K562 (cell line): ENCODE measurements around the gene DIPK1B. TPM values are rescaled to one million over a fixed set of nuclear protein-coding genes. Genes with fewer than 3 reads are reported as not detected.

Source experiments
- ATAC-seq: fragments of 200-7000 bp; cut with Tn5 transposase; 3 replicates; pipeline ENCODE4 v1.9.1; 2020; ENCODE audit warnings: moderate library complexity
- BruUV-seq: library from RNA; stranded (reverse); fragments of 400-500 nt; replicated peaks from 2 replicates; lab custom pipeline; 2021; lab: Mats Ljungman, UMichigan
- CTCF ChIA-PET: fragments of 300-600 bp; formaldehyde crosslinking; extraction: SDS; loops from one replicate; lab custom pipeline; 2021; ENCODE audit warnings: low intra/inter-chr PET ratio; lab: Yijun Ruan, JAX
- POLR2A ChIA-PET: fragments of 300-600, 350-650 bp; sonication (Branson Sonifier 250); formaldehyde crosslinking; extraction: SDS; loops from one replicate; lab custom pipeline; 2021; ENCODE audit warnings: antibody characterized with exemption, inconsistent platforms; lab: Yijun Ruan, JAX
- DNase-seq, 4 experiments: peaks; one replicate each; pipeline versions ENCODE4 v3.0.0 to v3.0.0-alpha.2; 2011 to 2018; ENCODE audit warnings: low spot score in 3 of 4, mixed read lengths in 3 of 4; ENCODE audit errors: extremely low read depth in 1 of 4
- FAIRE-seq: peaks from 2 replicates; lab custom pipeline; 2011; peaks lifted over from hg19 to GRCh38; lab: Jason Lieb, UNC
- H2AFZ ChIP-seq: 2 replicates; pipeline ENCODE4 v1.6.0; 2011; ENCODE audit warnings: low read depth, low read length, control low read depth, inconsistent platforms
- H3K27ac ChIP-seq: fragments of 200-600 bp; 3 replicates; pipeline ENCODE4 v1.8.0; 2011; ENCODE audit warnings: low read depth, mild to moderate bottlenecking, control low read depth, inconsistent platforms, low read length, moderate library complexity, mixed read lengths; ENCODE audit errors: extremely low read depth
- H3K27me3 ChIP-seq, 2 experiments: fragments of 300-600 bp in 1 of 2; 2 replicates in 1 of 2; 3 replicates in 1 of 2; pipeline versions ENCODE4 v1.6.0 to v1.8.0; 2011; ENCODE audit warnings: inconsistent platforms in 2 of 2, low read length in 2 of 2, mild to moderate bottlenecking in 1 of 2, mixed read lengths in 1 of 2, moderate library complexity in 1 of 2; ENCODE audit not compliant: control insufficient read depth in 2 of 2, insufficient read depth in 2 of 2
- H3K36me3 ChIP-seq: fragments of 300-600 bp; 3 replicates; pipeline ENCODE4 v1.8.0; 2011; ENCODE audit warnings: mild to moderate bottlenecking, low read length, inconsistent platforms; ENCODE audit not compliant: control insufficient read depth, insufficient read depth
- H3K4me1 ChIP-seq, 2 experiments: fragments of 200-600 bp in 1 of 2; replicated peaks in 1 of 2; 2 replicates in 1 of 2; 3 replicates in 1 of 2; pipeline versions ENCODE4 v1.5.1 to v1.8.0; 2011; ENCODE audit warnings: inconsistent platforms in 2 of 2, low read length in 2 of 2, mild to moderate bottlenecking in 1 of 2, mixed read lengths in 1 of 2, moderate library complexity in 1 of 2; ENCODE audit not compliant: control insufficient read depth in 2 of 2, insufficient read depth in 2 of 2
- H3K4me2 ChIP-seq: 2 replicates; pipeline ENCODE4 v1.6.1; 2011; ENCODE audit warnings: low read length, control low read depth, inconsistent platforms, mixed read lengths; ENCODE audit not compliant: insufficient read depth
- H3K4me3 ChIP-seq: fragments of 200-600 bp; sonication (generic), shearing (Covaris generic); 2 replicates; pipeline ENCODE4 v1.5.1; 2016; ENCODE audit warnings: control low read depth, inconsistent platforms
- H3K79me2 ChIP-seq: fragments of 200-600 bp; 3 replicates; pipeline ENCODE4 v1.8.0; 2011; ENCODE audit warnings: low read length, inconsistent platforms; ENCODE audit not compliant: control insufficient read depth, insufficient read depth
- H3K9ac ChIP-seq, 2 experiments: 2 replicates each; pipeline versions ENCODE4 v1.6.0 to v1.6.1; 2011; ENCODE audit warnings: low read depth in 2 of 2, low read length in 2 of 2, control low read depth in 1 of 2, inconsistent platforms in 1 of 2, mild to moderate bottlenecking in 1 of 2, mixed read lengths in 1 of 2; ENCODE audit not compliant: insufficient read depth in 1 of 2
- H3K9me1 ChIP-seq: one replicate; pipeline ENCODE4 v1.6.0; 2011; ENCODE audit warnings: inconsistent platforms, mild to moderate bottlenecking, low read length, moderate library complexity; ENCODE audit not compliant: control insufficient read depth, insufficient read depth
- H3K9me3 ChIP-seq: replicated peaks from 2 replicates; pipeline ENCODE4 v1.5.1; 2011; ENCODE audit warnings: low read depth, low read length, inconsistent platforms; ENCODE audit not compliant: control insufficient read depth, insufficient read depth
- H4K20me1 ChIP-seq: replicated peaks from 2 replicates; pipeline ENCODE4 v1.6.1; 2011; ENCODE audit warnings: low read length, inconsistent platforms, mixed read lengths; ENCODE audit not compliant: control insufficient read depth, insufficient read depth
- FOS ChIP-seq: IDR thresholded peaks from 3 replicates; pipeline ENCODE4 v1.6.1; 2011; ENCODE audit not compliant: insufficient read length; ENCODE audit errors: extremely low read depth
- HNRNPL ChIP-seq: fragments of 200-400 bp; formaldehyde crosslinking; IDR thresholded peaks from 2 replicates; pipeline ENCODE4 v1.6.1; 2017; ENCODE audit warnings: low read depth, mild to moderate bottlenecking, low read length
- ZHX1 ChIP-seq: fragments of 150-350 bp; conservative IDR thresholded peaks from 2 replicates; pipeline ENCODE4 v1.6.1; 2014; ENCODE audit warnings: low read length
- WGBS: fragments of 100-300 bp; shearing (Covaris generic); methylation state at CpG from one replicate; pipeline ENCODE4 v1.1.6; 2016; ENCODE audit warnings: low coverage, mixed read lengths; ENCODE audit not compliant: insufficient coverage; ENCODE audit errors: missing lambda C conversion rate; 5-methylcytosine and 5-hydroxymethylcytosine counted together
- in situ Hi-C: fragments of 300-500 bp; cut with MboI; formaldehyde crosslinking; loops from 4 replicates; pipeline ENCODE4 v1.15.0; 2018; ENCODE audit warnings: inconsistent platforms, mixed read lengths
- intact Hi-C: fragments of 100-400 bp; cut with micrococcal nuclease; formaldehyde crosslinking; loops from 2 replicates; pipeline ENCODE4 v1.14.2; 2022
- polyA plus RNA-seq, 8 experiments: library from polyadenylated mRNA; depleted of rRNA in 4 of 8; stranded (reverse) in 5 of 8; unstranded in 3 of 8; fragments of >200 nt; fragmentation: Nextera tagmentation in 2 of 8; fragmentation: Illumina TruSeq in 1 of 8; extraction: Ambion mirVana in 2 of 8; extraction: Trizol in 1 of 8; gene quantifications; 2 replicates each; pipeline versions ENCODE4 v1.2.1 to v1.2.3, GENCODE V29; 2011 to 2014; ENCODE audit warnings: inconsistent platforms in 1 of 8, missing spikeins in 1 of 8
- total RNA-seq, 7 experiments: library from RNA; depleted of rRNA in 6 of 7; stranded (reverse); fragments of >200 nt in 6 of 7; fragmentation: Illumina TruSeq in 2 of 7; extraction: Trizol in 2 of 7; gene quantifications; 2 replicates each; pipeline versions ENCODE4 v1.2.1 to v1.2.3, GENCODE V29; 2011 to 2021; ENCODE audit warnings: low replicate concordance in 1 of 7

DIPK1B gene
- total and polyA plus RNA-seq, 9 of the 15 experiments (the other 6 are each of a cell fraction or from before 2014, with no cell fraction given) = 0.08 to 22.3 (median 5.9) TPM

DNA sequence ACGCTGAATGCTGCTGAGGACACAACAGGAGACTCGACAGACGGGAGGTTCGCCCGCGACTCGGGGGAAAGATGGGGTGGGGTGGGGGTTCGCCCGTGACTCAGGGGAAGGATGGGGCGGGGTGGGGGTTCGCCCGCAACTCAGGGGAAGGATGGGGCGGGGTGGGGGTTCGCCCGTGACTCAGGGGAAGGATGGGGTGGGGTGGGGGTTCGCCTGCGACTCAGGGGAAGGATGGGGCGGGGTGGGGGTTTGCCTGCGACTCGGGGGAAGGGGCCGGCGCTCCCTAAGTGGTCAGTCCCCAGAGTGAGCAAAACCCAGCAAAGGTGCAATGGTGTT, 33.8 kb downstream of the DIPK1B start (continued):
- TF ChIP-seq ZHX1 = no peak

DNA sequence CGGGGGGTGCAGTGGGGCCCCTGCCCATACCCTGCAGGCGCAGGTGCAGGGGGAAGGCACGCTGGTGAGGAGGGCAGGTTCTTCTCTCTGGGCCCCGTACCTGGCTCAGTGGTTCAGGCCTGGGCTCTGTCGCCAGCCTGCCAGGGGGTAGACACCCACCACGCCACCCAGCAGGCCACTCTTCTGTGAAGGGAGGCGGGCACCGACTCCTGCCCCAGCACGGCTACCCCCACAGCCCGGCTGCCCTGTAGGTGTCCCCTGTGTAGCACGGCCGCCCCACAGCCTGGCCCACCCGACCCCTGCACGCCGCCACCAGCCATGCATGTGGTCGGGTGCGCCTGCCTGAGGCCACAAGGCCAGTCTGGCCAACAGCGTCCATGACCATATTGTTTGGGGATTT, 34.2 kb downstream of the DIPK1B start:
- H3K27ac ChIP-seq = no peak overlapping the region
- in situ Hi-C loops = no loop called here

More for the DNA sequence above, 34.2 kb downstream of the DIPK1B start:
- no peaks in the 10 kb centered on the region for H3K27me3 ChIP-seq
- no peak overlapping the region for H3K4me3 ChIP-seq
- intact Hi-C loops = no loop called here
- WGBS = 83% methylated on average over 11 of the region's 18 CpGs
- no peaks in the 10 kb centered on the region for H3K9me1 ChIP-seq
- peaks cover 10 to 78% of the 10 kb centered on the region in 2 experiments for H3K4me1 ChIP-seq
- no peak overlapping the region for H3K4me2 ChIP-seq
- ChIA-PET POLR2A (interaction anchor here (1.3 to 2.0 kb wide), 2 partner anchors 12 to 17 kb away, joined by 3 to 10 read pairs; no protein-coding TSS in a partner anchor), CTCF (no interaction called here)
- no TSS peak for BruUV-seq
- H4K20me1 ChIP-seq = no peaks in the 10 kb centered on the region
- FAIRE-seq (no peak), ATAC-seq (no peak), DNase-seq (no peak)
- H3K9me3 ChIP-seq = 0 out of 2 replicates have a peak, but pooled peaks cover 3% of the 10 kb centered on the region
- H3K36me3 ChIP-seq = no peaks in the 10 kb centered on the region
- no peak overlapping the region for H3K9ac ChIP-seq
- TF ChIP-seq HNRNPL (peak; percentile 13; the same call in 1 of the 2 replicates), FOS (no peak)
- H2AFZ ChIP-seq = no peak overlapping the region
- no peaks in the 10 kb centered on the region for H3K79me2 ChIP-seq
